Osteocyte (in vitro differentiated cells): ENCODE data around the gene COPZ1. TPM values are rescaled to one million over a fixed set of nuclear protein-coding genes. Genes with fewer than 3 reads are reported as not detected.

Source experiments
- DNase-seq: peaks from one replicate; pipeline ENCODE4 v3.0.0; 2021; ENCODE audit warnings: mixed read lengths; ENCODE audit not compliant: unreplicated experiment; ENCODE audit errors: extremely low spot score
- H3K27ac Mint-ChIP-seq: one replicate; pipeline ENCODE4 v1.8.0; 2021; ENCODE audit warnings: mild to moderate bottlenecking, mixed read lengths; ENCODE audit not compliant: unreplicated experiment
- H3K27me3 Mint-ChIP-seq: one replicate; pipeline ENCODE4 v1.8.0; 2021; ENCODE audit warnings: mixed read lengths; ENCODE audit not compliant: unreplicated experiment
- H3K36me3 Mint-ChIP-seq: one replicate; pipeline ENCODE4 v1.8.0; 2021; ENCODE audit warnings: mixed read lengths; ENCODE audit not compliant: unreplicated experiment
- H3K4me1 Mint-ChIP-seq: one replicate; pipeline ENCODE4 v1.8.0; 2021; ENCODE audit warnings: mixed read lengths; ENCODE audit not compliant: unreplicated experiment
- H3K4me3 Mint-ChIP-seq: one replicate; pipeline ENCODE4 v1.8.0; 2021; ENCODE audit warnings: mild to moderate bottlenecking, moderate library complexity, mixed read lengths; ENCODE audit not compliant: unreplicated experiment
- H3K9me3 Mint-ChIP-seq: one replicate; pipeline ENCODE4 v1.8.0; 2021; ENCODE audit warnings: mixed read lengths; ENCODE audit not compliant: unreplicated experiment
- CTCF ChIP-seq: fragments of 200-600 bp; sonication (generic); IDR thresholded peaks from 2 replicates; pipeline ENCODE4 v1.5.0; 2021; ENCODE audit warnings: antibody characterized with exemption, mild to moderate bottlenecking, moderate library complexity
- microRNA-seq: library from miRNA; unstranded; fragments of <30 nt; microRNA quantifications from one replicate; pipeline ENCODE4 v1.1.0, GENCODE V29; 2020; ENCODE audit not compliant: unreplicated experiment
- total RNA-seq: library from RNA; stranded (reverse); gene quantifications from 2 replicates; pipeline ENCODE4 v1.2.1, GENCODE V29; 2021

Gene COPZ1
- total RNA-seq, 1 donor from 2014 or later: 136 TPM

GRCh38 chr12:54398995-54399793, 74.3 kb downstream of the COPZ1 start:
- Mint-ChIP-seq H3K27me3 (no peaks in the 10 kb centered on the region), H3K36me3 (peaks cover 47% of the 10 kb centered on the region), H3K4me3 (no peak overlapping the region), H3K4me1 (no peaks in the 10 kb centered on the region), H3K27ac (no peak overlapping the region), H3K9me3 (no peaks in the 10 kb centered on the region)
- TF ChIP-seq CTCF: peak; percentile 98
- peak; percentile 94 for DNase-seq

GRCh38 chr12:54401119-54401518, 76.2 kb downstream of the COPZ1 start:
- H3K27me3 Mint-ChIP-seq: no peaks in the 10 kb centered on the region
- no peaks in the 10 kb centered on the region for H3K9me3 Mint-ChIP-seq
- no peak for DNase-seq
- no peak for TF ChIP-seq CTCF
- peaks cover 48% of the 10 kb centered on the region for H3K36me3 Mint-ChIP-seq
- H3K4me3 Mint-ChIP-seq: no peak overlapping the region
- no peaks in the 10 kb centered on the region for H3K4me1 Mint-ChIP-seq
- H3K27ac Mint-ChIP-seq: no peak overlapping the region

Small RNAs within 50 kb of the gene (microRNA-seq; reads per million reads assigned to microRNA genes)
- 284 reads per million, percentile 65 among the genes with 10 or more reads in this experiment for gene MIR148B

Other genes with a start within 250 kb of the COPZ1 start
- gene SMUG1, start 136.1 kb upstream of the COPZ1 start, total RNA-seq: 33.8 and 34.5 TPM in 2 replicates
- gene CBX5, start 45.0 kb upstream of the COPZ1 start, total RNA-seq: 98.1 and 104 TPM in 2 replicates
- 792 and 819 TPM in 2 replicates for gene HNRNPA1, start 44.4 kb upstream of the COPZ1 start, total RNA-seq
- 0.30 TPM in 1 of 2 replicates, not detected in the other for gene NFE2, start 24.1 kb upstream of the COPZ1 start, total RNA-seq
- gene GPR84, start 39.4 kb downstream of the COPZ1 start, total RNA-seq: not detected in 2 replicates
- gene ZNF385A, start 59.6 kb downstream of the COPZ1 start, total RNA-seq: 12.3 and 12.7 TPM in 2 replicates
- 98.4 and 100 TPM in 2 replicates for gene ITGA5, start 94.1 kb downstream of the COPZ1 start, total RNA-seq
- gene GTSF1, start 148.5 kb downstream of the COPZ1 start, total RNA-seq: not detected in 2 replicates
- gene NCKAP1L, start 172.6 kb downstream of the COPZ1 start, total RNA-seq: not detected in 2 replicates
- gene PDE1B, start 224.5 kb downstream of the COPZ1 start, total RNA-seq: not detected in 2 replicates